Measurements from ENCODE around the gene LSAMP.

- TF ChIP-seq CTCF (IDR thresholded peaks at IDR 0.05): no peak
- TF ChIP-seq HMGXB4 (CRISPR knock-in tag; IDR thresholded peaks at IDR 0.05; ENCODE audit: borderline replicate concordance): no peak
- no peak for TF ChIP-seq MAFK (IDR thresholded peaks at IDR 0.05; ENCODE audit: partially characterized antibody)
- TF ChIP-seq POLR2A (IDR thresholded peaks at IDR 0.05; ENCODE audit: low read length): no peak
- TF ChIP-seq CHD4 (IDR thresholded peaks at IDR 0.05; ENCODE audit: borderline replicate concordance): no peak
- TF ChIP-seq CEBPB (IDR thresholded peaks at IDR 0.05): no peak
- TF ChIP-seq MYC (IDR thresholded peaks at IDR 0.05; ENCODE audit: borderline replicate concordance, low read length): no peak
- no peak for TF ChIP-seq MAZ (IDR thresholded peaks at IDR 0.05; ENCODE audit: borderline replicate concordance, low read depth, low read length)
- TF ChIP-seq BHLHE40 (IDR thresholded peaks at IDR 0.05; ENCODE audit: low read depth, low read length): no peak
- TF ChIP-seq JUNB (IDR thresholded peaks at IDR 0.05): no peak
- TF ChIP-seq REST (IDR thresholded peaks at IDR 0.05): no peak
- TF ChIP-seq RFX5 (IDR thresholded peaks at IDR 0.05): no peak
Measured at GRCh38 chr3:115857518-115858136, 587.7 kb downstream of the LSAMP start.
